GM19240 (cell line): ENCODE results near the gene NFX1.
"Not testable (repeated sequence)": the region's sequence is repeated elsewhere in the genome, so short reads cannot be mapped to it uniquely, and the experiment has no call there.

Experiments
- DNase-seq: peaks from one replicate; pipeline ENCODE4 v3.0.0; 2011; ENCODE audit warnings: low spot score; ENCODE audit not compliant: insufficient read length

Gene NFX1

GRCh38 chr9:33386998-33387397 lies 96.7 kb downstream of the NFX1 start:
- DNase-seq: not testable (repeated sequence)

- DNase-seq: no peak
Observed at GRCh38 chr9:33388110-33388994, 98.0 kb downstream of the NFX1 start.

DNA sequence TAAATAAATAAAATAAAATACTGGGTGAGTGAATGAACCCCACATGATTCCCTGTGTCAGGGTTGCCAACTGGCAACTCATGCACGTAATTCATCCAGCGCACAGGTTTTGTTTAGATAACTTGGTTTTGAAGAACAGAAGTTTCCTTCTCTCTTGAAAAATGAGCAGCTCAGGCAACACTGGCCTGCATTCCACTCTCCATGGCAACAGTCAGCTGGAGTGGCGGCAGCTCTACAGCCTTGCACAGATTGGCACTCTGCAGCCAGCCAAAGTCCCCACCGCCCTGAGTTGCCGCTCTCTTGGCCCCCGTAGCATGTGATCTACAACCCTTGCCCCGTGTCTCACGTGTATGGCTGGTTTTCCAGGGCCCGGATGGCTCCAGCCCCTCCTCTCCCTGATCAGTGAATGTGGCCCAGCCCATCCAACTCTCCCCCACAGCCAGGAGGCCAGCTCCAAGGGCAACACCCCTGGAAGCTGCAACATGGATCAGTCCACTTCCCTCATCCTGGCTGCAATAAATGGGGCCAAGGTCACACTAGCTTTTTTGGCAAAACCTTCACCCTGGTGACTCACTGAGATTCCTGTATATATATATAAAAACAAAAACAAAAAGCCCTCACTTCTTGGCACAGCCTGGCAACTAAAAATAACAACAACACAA lies 100.9 kb downstream of the NFX1 start:
- not testable (repeated sequence) for DNase-seq

GRCh38 chr9:33392591-33393021 lies 102.3 kb downstream of the NFX1 start:
- not testable (repeated sequence) for DNase-seq

DNA sequence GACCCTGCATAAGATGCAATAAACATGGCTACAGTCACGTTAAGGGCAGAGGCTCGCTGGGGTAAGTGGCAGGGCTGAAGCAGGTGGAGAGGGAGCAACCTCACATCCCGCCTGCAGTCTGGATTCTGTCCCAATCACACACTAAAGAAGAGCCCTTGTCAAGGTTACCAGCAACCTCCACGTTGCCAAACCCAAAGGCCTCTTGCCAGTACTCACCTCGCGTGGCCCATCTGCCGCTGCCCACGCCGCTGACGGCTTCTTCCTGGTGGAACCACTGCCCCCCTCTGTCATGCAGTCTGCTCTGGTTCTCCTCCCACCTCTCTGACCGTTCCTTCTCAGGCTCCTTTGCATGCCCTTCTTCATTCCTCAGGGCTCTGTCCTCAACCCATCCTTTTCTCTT lies 103.3 kb downstream of the NFX1 start:
- DNase-seq: no peak

- not testable (repeated sequence) for DNase-seq
Observed at GRCh38 chr9:33393986-33394385, 103.7 kb downstream of the NFX1 start.

GRCh38 chr9:33395159-33395879 lies 105.0 kb downstream of the NFX1 start:
- DNase-seq: not testable (repeated sequence)

DNA sequence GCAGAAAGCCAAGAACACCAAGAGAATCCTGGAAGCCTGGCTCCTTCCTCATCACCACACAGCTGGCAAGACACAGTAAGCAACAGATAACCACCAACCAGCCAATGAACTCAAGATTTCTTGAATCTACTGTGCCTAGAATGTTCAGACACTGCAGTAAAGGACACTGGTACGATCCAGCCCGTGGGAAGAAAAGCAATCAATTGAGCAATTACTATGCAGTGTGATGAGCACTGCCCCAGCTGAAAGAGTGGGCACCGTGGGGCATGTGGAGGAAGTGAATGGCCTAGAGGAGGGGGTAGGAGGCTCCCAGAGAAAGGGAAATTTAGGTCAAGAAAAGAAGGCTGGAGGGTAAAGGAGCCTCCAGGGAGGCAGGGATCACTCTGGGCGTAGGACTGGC lies 107.5 kb downstream of the NFX1 start:
- not testable (repeated sequence) for DNase-seq

GRCh38 chr9:33399047-33399446 lies 108.7 kb downstream of the NFX1 start:
- DNase-seq: not testable (repeated sequence)

GRCh38 chr9:33401809-33402208 lies 111.5 kb downstream of the NFX1 start:
- not testable (repeated sequence) for DNase-seq

GRCh38 chr9:33402371-33402770 lies 112.1 kb downstream of the NFX1 start, which contains the start of gene AQP7:
TSS of gene AQP7 (minus strand) at chr9:33402568. CDS start at chr9:33401262, 1,306 bp downstream.
- DNase-seq: not testable (repeated sequence)

DNA sequence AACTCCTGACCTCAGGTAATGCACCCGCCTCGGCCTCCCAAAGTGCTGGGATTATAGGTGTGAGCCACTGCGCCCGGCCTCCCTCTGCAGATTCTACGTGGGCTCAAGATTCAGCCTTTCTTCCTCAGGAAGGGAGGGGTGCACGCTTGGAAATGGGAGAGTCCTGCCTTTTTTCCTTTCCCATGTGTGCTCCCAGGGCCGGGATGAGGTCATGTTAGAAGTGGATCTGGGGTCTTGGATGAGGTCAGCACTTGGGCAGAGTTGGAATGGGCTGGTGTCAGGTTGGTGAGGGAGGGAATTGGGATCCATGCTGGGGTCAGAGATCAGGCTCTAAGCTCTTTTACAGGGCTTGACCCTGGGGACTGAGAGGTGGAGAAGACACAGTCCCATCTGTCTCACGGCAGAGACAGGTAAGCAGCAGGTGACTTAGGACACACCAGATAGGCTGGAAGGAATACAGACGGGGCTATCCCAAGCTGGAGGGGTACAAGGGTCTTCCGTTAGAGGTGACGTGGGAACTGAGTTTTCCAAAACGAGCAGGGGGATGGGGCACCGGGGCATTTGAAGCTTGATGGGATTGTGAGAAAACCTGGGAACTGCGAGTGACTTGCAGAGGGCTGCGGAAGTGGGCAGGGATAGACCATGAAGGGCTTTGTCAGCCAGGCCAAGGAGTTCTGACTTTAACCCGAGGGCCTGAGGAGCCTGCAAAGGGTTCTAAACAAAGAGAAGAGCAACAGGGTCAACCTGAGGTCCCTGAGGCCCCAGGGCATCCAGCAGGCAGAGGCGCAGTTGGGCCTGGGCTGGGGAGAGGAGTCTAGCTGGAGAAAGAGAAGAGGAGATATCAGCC lies 113.8 kb downstream of the NFX1 start:
- no peak for DNase-seq

DNA sequence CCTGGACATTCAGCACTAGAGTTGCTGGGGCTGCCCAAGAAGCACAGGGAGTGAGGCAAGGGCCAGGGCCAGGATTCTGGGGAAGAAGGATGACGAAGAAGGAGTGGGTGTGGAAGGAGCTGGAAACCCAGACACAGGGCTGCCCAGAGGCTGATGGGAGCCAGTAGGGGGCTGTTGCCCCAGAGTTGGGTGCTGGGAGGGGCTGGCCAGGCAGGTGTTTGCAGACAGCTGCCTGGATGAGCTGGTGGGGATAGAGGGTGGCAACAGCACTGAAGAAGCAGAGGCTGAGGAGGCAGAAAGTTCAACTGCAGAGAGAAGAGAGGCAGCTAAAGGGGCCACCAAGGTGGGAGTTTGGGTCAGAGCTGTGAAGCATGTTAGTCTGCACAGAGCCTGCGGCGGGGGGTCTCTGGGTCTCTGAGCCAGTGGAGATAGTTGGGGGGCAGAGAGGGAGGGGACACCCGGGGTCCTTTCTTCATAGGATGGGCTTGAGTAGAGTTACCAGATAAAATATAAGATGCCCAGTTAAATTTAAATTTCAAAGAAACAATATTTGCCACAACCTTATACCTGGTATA lies 114.6 kb downstream of the NFX1 start:
- no peak for DNase-seq

- no peak for DNase-seq
Observed at GRCh38 chr9:33407061-33407460, 116.7 kb downstream of the NFX1 start.

DNA sequence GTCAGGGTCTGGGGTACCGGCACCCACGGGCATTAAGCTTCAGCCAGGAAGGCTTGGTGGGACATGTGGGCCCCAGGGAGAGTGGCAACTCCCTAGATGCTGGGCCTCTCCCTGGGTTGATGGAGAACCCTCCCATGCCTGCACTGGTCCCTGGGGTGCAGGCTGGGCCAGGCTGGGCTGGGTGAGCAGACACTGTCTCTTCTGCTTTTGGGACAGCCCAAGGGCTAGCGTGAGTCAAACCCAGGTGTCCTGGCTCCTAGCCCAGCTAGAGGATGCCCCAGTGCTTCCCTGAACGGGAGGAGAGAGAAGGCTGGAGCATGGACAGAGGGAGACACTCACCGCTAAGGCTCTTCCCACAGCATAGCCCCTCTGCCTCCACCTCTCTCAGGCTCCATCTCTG lies 117.8 kb downstream of the NFX1 start:
- DNase-seq: no peak

DNA sequence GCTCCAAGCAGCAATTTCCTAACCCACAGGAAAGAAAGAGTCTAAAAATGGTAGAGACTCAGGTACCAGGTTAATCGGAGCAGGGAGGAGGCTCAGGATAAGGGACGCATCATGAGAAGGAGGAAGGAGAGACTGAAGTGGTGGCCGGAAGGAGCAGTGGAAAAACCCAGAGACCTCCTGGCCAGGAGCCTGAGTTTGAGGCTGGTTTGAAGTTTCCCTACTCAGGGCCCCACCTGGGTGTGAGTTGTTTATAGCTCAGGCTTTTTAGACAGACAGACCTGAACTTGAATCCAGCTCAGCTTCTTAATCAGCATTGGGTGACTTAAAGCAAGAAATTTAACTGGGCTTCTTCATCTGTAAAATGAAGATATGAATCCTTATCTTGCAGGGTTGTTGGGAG lies 124.0 kb downstream of the NFX1 start:
- no peak for DNase-seq

DNA sequence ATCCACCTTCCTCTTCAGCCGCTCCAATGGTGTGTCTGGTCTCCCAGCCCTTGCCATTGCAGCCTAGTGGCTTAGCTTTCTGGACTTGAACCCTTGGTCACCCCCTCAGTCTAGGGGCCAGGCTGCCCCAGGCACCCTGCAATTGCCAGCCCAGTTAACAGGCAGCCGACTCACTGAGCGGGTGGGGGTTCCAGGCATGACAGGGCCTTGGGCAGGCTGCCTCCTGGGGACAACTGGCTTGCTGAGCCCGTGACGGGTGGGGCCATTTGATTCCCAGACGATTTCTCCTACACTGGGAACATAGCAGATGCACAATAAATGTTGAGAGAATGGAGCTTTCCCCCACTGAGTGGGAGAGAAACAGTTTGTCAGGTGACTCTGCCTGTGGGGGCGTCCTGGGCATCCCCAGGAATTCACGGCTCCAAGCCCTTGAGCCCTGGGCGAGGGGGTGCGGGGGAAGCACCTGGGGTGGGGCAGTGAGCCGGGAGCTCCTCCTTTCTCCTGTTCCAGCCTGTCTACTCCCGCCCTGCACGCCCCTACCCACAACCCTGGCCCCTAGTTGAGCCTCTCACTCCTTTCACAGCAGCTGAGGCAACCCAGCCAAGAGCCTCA lies 124.7 kb downstream of the NFX1 start:
- DNase-seq: no peak

DNA sequence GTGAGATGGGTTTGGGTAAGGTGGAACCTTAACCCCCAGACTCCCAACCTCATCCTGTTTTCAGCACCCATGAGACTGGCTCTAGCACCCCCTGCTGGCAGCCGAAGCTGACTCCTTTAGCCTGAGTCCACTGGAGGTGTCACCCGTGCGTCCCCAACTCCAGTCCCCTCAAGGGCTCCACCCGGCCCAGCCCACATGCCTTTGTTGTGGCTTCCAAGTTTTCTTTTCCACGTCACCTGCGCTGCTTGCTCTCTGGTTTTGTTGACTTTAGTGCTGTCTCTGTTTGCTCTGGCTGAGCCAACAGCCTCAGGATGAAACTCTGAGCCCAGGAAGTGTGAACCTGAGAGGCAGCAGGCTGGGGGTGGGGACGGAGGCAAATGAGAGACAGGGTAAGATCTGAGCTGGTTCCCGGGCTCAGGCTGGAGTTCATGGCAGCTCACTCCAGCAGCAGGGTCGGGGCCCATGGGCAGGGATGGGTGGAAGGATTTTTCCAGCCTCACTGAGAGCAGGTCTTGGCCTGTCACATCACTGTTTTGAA lies 125.3 kb downstream of the NFX1 start:
- peak; percentile 69 for DNase-seq

- DNase-seq: no peak
Observed at GRCh38 chr9:33416996-33417395, 126.7 kb downstream of the NFX1 start.

DNA sequence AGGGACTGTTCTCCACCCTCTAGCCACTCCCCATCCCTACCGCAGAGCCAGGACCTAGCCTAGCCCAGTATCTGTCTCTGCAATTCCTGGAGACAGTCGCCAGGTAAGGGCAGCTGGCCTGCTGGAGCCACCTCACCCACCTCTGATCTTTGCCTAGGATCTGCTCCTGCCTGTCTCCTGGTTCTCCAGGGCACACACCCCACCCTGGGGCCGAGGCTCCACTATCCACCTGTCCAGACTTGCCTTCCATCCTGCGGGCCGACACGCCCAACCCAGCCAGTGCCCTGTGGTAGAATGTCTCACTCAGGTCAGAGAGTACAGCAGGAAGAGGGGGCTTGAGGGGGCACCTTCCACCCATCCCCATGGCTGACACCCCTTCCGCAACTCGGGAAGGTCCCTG lies 127.8 kb downstream of the NFX1 start:
- DNase-seq: no peak
